Stimulated activated CD8-positive, alpha-beta memory T cell treated with anti-CD3 and anti-CD28 coated beads, Interleukin-15, amount 100 ng/mL, for 24 hours (primary cell): ENCODE data around the gene KDM3A.

Experiments
- DNase-seq: peaks from one replicate; pipeline ENCODE4 v3.0.0-alpha.2; 2020; ENCODE audit warnings: low read depth

KDM3A gene

DNA sequence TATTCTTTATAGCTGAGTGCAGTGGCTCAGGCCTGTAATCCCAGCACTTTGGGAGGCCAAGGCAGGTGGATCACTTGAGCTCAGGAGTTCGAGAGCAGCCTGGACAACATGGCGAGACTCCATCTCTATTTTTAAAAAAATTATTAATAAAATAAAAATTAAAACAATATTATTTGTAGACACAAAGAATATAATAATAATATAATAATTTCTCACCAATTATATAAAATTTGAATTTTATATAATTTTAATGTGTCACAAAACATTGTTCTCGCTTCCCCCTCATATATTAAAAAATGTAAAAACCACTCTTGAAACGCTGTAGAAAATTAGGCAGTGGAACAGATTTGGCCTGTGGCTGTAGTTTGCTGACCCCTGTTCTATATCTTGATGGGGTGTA is 5.6 kb upstream of the KDM3A start:
- DNase-seq: no peak

DNA sequence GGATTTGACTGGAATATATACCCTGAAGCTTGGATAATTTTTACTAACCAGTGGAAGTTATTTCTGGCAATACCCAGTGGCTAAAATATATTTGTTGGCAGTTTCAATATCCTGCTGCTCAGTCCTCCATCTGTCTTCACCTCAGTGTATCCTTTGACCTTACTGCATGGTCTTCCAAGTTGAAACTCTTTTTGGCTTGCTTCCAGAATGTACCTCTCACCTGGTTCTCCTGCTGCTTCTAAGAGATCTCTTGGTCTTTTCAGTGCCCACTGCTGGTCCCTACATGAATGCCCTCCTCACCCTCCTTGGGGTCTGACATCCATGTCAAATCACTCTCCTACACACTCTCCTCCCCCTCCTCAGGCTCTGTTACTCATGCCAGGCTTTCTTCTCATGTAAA is 4.8 kb upstream of the KDM3A start:
- no peak for DNase-seq

DNA sequence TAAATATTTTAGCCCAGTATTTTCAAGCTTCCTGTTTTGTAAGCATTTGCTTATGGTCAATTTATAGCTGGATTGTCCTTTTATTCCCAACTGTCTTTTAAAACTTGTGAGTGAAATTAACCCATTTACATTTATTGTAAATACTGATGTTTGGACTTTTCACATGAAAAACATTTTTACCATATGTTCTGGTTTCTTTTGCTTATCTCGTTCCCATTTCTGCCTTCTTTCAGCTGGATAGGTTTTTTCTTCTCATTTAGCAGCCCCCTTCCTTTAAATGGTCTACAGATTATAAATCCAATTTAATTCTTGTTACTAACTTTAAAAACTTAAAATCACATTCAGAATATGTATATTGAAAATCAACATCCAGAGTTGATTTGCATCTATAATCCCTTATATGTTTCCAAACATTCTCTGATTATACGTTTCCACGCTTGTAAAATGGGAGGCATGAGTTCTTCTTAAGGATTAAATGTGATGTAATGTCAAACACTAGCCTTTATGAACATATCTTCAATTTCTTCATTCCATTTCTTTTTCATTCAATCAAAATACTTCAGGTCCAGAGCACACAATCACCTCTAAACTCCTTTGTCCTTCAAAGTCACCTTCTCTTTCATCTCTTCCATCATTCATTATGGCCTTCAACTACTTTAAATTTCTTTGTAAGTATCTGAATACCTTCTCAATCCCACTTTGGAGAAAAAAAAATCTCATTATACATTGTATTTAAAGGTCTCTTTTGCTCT is 1.1 kb upstream of the KDM3A start:
- DNase-seq: no peak

DNA sequence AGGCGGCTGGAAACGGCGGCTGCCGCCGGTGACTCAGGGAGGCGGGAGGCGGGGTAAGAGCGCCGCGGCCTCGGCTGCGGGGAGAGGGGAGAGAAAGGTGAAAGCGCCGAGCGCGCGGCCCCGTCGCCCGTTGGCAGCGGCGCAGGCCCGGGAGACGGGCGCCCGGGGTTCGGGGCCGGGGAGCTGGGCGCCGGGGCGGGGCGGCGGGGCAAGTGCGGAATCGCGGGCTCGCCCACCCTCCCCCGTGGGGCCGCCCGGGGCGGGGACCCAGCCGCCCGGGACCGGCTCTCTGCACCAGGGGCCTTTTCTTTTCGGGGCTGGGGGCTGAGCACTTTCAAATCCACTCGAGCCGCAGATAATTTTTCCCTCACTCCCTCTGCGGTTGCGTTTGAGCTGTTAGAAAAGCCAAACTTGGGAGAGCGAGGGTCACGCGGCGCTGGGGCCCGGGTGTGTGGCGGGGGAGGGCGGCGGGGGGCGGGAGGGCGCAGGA is 266 bp downstream of the KDM3A start:
- DNase-seq: no peak

DNA sequence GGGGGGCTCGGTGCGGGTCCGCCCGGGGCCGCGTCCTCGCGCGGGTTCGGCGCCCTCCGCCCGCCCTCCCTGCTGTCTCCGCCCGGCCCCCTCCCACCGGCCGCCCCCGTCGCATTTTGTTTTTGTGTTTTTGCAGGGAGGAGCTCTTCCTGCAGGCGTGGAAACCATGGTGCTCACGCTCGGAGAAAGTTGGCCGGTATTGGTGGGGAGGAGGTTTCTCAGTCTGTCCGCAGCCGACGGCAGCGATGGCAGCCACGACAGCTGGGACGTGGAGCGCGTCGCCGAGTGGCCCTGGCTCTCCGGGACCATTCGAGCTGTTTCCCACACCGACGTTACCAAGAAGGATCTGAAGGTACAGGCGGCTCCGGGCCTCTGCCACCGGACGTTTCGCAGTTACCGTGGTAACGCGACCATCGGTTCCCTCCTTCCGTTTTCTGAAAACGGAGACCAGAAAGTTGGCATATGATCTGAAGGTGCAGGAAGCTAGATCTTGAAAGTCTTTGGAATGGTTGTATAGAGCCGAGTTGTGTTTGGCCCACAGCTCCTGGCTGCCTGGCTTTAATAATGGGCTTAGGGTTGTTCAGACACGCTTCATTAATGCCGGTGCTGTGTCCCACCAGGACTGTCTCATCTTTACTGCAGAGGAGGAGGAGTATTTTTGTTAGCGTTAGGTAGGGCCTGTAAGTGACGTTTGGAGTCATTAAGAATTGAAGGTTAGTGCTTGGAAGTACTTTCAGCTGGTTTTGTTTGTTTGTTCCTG is 891 bp downstream of the KDM3A start:
- peak; percentile 11 for DNase-seq

DNA sequence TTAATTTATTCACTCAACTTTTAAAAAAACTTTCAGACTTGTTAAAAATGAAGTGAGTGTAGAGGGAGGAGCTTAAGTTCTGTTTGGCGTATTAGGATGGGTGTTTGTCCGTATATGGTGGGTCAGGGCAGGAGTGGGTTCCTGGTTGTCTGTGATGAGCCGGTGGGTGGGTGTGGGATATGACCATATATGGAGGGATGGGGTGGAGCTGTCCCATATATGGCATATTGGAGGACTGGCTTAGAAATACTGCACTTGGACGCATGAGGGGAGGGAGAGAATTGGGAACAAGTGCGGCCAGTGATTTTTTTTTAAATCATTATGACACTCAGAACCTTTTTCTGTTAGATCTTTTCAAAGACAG is 1.5 kb downstream of the KDM3A start:
- DNase-seq: peak; percentile 21

DNA sequence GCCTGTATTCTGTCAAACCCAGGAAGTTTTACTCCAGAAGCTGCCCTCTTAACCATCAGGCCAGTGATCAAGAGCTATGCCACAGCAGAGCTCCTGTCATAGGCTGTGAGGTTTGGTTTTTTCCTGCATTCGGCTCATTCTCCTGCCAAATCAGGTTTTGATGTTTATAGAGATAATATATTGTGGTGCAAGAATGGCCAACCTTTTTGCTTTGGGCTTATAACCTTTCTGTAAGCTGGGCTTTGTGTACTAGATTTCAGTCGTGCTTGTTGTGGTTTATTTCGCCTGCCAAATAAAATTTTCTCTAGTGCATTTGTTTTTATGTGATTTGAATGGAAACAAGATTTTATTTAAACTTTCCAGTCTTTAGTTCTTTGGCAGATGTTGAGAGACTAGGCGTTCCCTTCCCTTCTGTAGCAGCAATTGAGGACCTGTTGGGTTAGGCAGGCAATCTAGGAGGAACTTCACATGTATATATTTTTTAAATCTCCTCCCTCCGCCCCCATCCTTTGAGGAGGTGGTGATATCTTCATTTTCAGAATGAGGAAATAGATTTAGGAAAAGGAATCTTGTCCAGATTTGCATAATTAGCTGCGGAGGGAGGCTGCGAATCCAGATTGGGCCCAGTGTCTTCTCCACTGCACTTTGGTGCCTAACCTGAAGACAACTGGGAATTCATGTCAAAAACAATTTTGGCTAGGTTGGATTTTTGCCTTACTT is 2.6 kb downstream of the KDM3A start:
- DNase-seq: no peak

DNA sequence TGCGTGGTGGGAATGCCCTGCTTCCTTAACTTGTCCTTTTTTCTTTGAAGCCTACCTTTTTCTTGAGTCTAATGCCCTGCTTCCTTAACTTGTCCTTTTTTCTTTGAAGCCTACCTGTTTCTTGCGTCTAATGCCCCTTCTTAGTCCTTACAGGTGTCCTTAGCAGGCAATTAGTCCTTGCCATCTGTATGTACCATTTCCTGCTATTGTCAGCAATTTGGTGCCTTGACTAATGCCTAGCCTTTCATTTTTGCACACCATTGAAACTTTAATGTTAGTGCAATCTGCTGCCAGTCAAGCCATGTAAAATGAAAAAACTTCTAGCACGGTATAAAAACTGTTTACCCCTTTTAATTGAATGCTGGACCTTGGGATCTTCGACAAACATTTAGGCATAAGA is 4.3 kb downstream of the KDM3A start:
- DNase-seq: no peak

DNA sequence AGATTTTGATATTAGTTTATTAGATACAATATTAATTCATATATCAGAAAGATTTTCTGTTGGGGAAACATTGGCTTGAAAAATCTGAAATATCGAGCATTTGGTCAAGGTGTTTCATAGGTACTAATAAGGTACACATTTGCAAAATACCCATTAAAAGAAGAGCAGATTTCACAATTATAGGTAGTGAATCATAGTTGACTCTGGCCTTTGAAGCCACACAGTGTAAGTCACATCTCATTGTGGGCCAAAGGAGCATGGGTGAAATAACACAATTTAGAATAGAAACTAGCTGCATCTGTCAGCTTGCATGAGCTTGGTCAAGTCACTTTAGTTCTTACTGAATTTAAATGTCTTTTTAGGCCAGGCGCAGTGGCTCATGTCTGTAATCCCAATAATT is 4.9 kb downstream of the KDM3A start:
- DNase-seq: no peak

DNA sequence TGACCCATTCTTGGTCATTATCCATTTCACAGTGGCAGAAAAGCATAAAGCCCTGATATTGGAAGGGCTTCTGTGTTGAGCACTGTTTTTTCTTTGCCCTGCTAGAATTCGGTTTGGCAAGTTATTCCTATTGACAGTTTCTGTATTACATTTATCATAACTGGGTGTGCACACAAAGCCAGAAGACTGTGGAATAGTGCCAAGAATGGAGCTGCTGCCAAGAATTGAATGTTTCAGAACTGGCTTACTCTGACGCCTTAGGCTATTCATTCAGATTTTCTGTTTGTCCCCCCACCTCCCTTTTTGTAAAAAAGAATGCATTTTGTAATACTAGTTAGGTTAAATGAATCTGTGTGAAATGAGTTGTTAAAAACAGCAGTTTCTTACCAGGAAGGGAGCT is 12.7 kb downstream of the KDM3A start:
- DNase-seq: no peak

DNA sequence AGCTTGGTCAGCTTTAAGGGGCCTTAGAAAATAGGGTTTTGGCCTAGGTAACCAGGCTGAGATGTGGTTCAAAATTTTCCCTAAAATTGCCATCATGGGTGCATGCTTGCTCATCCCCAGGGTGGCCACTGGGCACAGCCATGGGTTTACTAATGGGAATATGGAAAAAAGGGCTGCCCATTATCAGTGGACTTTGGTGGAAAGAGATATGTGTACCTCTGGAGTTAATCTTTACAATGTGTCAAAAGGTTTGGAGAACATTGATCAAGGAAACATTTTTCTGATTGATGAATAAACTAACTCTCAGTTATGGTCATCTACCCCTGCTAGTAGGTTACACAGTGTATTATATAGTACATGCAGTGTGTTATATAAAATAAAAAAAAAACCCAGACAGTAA is 13.1 kb downstream of the KDM3A start:
- no peak for DNase-seq

DNA sequence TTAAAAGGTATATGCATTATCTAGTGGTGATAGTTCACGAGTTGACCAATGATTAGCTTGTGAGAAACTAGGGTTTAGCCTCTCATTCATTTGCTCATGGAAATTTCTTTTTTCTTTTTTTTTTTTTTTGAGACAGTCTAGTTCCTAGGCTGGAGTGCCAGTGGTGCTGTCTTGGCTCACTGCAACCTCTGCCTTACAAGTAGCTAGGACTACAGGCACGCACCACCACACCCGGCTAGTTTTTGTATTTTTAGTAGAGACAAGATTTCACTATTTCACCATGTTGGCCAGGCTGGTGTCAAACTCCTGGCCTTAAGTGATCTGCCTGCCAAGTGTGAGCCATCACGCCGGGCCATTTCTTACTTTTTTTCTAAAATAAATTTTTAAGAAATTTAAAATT is 14.0 kb downstream of the KDM3A start:
- no peak for DNase-seq

DNA sequence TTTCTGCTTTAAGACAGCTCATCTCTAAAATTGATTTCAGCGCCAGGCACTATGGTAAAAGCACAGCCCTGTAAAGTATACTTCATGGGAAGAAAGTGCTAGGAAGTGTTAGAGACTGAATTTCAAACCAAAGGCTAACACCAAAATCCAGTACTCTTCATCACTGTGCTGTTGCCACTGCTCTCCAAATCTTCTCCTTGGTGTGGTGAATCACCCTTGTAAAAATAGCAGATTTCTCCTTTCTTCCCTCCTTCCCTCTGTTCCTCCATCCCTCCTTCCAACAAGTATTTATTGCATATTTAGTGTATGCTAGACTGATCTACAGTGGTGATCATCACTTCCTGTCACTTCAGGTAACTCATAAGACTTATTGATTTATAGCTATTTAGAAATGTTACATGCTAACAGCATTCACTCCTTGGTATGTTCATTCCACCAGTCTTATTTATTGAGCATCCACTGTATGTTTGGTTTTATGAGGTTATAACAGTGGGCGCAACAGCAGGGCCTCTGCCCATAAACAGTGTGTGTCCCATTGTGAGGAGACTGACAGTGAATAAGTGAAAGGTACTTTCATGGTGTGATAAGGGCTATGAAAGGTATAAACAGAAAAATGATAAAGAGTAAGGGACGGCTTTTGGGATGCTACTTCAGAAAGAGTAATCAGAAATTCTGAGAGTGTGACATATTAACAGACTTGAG is 20.0 kb downstream of the KDM3A start:
- DNase-seq: no peak

DNA sequence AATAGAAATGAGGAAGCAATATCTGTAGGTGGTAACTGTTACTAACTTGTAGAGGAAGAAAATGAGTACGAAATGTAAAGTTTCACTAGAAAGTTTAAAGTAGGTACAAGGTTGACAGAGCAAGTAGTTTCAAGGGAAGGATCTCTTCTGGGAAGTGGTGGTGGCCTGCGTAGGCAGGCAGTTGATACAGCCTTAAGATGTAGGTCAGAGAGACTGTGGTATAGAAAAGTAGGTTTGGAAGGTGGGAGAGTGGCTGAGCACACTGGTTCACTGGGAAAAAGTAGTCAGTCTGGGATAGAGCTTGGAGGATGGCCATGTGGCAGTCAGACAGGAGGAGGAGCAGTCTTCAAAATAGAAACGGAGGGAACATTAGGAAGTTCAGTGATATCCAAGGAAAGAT is 23.5 kb downstream of the KDM3A start:
- DNase-seq: no peak

DNA sequence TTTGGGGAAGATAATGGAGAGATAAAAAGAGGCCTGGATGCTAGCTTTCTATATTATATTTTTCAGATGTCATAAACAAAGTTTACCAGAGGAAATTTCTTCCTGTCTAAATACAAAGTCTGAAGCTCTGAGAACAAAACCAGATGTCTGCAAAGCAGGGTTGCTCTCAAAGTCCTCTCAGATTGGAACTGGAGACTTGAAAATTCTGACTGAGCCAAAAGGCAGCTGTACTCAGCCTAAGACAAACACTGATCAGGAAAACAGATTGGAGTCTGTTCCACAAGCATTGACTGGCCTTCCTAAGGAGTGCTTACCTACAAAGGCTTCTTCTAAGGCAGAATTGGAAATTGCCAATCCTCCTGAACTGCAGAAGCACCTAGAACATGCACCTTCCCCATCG is 25.1 kb downstream of the KDM3A start:
- DNase-seq: no peak

DNA sequence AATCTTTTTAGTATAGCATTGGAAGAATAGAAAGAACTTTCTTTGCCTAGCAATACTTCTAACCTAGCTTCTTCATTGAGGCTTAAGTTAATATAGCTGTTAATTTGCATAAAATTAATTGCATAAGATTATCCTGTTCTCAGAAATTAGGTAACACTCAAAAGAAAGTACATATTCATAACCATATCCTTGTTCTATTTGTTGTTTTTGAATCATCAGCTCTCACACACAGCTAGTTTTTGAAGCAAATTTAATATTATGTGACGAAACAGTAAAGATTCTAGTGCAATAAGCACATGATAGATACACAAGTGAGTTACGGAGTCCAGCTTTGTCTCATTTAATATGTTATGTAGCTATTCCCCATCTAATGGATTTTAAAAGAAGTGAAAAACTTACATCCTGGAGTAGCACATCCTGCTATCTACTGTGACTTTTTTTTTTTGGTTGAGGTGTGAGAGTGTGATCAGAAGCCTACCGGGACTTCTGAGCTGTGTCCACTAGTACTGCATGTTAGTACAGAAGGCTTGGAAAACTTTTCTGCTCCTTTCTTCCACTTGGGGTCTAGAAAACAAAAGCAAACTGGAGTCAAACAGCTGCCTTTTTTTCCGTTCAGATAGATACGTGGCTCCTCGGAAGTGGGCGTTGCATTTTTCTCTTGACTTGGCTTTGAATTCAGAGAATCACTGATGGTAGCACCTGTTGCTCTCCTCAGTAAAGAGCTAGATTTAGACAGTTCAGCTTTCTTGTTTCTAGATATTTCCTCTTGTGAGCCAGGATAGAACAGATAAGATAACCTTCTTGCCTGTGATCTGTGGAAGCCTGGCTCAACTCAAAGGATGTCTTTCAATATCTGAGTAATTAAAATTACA is 27.2 kb downstream of the KDM3A start:
- no peak for DNase-seq

DNA sequence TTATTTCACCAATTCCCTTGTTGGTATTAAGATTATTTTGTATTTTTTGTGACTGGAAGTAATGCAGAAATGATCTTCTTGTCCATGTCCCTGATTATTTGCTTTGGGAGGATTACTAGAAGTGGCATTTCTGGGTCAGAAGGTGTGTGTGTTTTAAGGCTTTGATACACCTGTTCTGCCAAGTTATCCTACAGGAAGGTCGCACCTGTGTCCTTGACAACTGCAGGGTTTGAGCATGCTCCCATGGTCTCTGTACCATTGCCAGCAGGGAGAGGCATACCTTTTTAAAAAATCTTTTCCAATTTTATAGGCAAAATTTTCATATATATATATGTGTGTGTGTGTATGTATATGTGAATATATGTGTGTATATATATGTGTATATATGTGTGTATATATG is 29.7 kb downstream of the KDM3A start:
- no peak for DNase-seq

DNA sequence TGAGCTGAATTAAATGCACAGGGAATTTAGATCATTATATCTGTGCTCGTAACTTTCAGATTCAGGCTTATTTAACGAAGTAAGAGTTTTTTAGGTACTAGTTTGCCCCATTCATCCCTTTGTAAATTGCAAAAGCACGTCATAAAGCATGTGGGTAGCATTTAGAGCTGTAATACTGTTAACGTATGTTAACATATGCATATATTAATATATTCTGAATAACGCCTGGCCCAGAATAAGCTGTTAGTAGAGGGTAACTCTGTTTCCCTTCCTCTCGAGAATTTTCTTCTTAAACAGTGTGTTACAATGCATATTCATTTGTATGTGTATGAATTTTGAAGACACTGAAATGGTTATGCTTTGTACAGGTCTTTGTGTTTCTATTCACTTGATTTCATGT is 30.5 kb downstream of the KDM3A start:
- no peak for DNase-seq

DNA sequence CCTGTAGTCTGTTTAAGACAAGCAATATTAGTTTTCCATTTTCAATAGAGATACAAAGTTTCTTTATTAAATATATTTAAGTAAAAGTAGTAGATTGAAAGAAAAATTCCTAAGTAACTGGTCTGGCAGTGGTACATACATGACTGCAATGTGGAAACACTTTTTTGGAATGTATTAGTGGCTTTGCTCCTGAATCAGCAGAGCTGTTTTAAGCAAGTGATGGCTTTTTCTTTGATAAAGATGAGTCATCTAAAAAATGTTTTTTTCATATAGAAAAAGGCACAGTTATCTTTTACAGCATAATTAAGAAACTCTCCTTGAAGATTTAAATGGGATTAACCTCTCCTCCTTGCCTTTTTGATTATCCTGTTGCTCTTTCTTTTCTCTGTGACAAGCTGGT is 34.9 kb downstream of the KDM3A start:
- DNase-seq: no peak

DNA sequence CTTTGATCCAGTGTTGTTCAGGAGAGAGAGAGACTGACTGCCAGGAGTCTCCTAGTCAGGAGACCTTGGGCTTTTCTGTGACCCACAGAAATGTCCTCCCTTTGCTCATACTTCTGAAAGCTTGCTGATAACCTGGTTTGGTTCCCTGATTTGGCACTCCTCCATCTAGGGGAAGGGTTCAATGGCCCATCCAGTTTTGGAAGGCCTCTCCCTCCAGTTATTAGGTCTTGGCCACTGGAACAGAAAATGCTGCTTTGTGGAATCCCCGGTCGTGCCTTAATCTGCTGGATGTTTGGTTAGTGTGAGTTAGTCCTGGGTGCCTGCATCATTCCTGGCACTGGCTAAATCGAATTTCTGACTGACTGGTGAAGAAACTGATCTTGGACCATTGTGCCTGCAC is 35.7 kb downstream of the KDM3A start:
- DNase-seq: no peak

DNA sequence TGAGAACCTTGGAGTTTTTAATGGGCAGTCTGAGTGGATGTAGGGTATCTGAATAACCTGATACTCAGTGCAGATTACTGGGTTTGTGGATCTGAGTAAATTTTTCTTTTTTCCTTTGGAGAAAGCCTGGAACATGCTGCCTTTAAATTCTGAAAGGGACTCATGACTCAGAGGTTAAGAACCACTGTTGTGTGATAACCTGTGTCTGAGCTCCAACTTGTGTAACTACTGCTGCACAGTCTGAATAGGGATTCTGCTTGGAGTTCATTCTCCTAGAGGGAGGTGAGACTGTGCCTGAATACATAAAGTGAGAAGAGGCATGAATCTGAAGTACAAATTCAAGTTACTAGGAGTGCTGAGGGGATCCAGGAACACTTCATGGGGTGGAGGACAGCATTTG is 36.2 kb downstream of the KDM3A start:
- DNase-seq: no peak

DNA sequence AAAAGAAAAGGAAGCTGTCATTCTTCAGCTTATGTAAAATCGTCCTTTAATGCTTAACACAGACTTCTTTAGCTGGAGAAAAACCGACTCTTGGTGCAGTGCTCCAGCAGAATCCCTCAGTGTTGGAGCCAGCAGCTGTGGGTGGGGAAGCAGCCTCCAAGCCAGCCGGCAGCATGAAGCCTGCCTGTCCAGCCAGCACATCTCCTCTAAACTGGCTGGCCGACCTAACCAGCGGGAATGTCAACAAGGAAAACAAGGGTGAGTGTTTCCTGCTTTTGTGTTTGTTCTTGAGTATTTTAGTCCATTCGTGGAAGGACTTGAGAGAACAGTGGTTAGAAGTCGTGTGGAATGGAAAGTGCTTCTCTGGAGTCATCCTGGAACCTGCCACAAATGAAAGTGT is 38.9 kb downstream of the KDM3A start:
- DNase-seq: no peak
